ENCODE measurements around the gene KLHL35.

KLHL35 gene

DNA sequence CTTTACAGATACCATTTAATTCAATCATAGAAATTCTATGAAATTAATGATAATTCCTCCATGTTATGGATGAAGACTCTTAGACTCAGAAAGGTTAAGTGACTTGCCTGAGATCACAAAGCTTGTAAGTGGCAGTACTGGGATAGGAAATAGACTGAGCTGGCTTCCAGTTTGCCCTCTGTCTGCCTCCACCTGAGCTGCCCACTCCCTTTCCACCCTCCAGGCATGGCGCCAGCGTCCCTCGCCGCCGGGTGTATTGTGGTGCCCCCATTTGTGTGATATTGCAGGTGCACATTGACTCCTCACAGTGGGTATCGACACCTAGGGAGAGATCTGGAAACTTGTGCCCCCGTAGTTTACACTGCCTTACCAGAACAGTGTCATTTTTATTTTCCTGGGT lies 43.1 kb downstream of the KLHL35 start:
- Histone ChIP-seq H3K27me3 (ENCODE audit: insufficient read depth, poor library complexity, severe bottlenecking) (no peaks in the 10 kb centered on the region), H3K27ac (replicated peaks) (no peak overlapping the region), H3K4me3 (replicated peaks; ENCODE audit: insufficient read depth, low read length) (no peak overlapping the region)
- no peak for DNase-seq (ENCODE audit: low read depth in 1 of 2, low spot score in 1 of 2)
- TF ChIP-seq, protein P1, sequence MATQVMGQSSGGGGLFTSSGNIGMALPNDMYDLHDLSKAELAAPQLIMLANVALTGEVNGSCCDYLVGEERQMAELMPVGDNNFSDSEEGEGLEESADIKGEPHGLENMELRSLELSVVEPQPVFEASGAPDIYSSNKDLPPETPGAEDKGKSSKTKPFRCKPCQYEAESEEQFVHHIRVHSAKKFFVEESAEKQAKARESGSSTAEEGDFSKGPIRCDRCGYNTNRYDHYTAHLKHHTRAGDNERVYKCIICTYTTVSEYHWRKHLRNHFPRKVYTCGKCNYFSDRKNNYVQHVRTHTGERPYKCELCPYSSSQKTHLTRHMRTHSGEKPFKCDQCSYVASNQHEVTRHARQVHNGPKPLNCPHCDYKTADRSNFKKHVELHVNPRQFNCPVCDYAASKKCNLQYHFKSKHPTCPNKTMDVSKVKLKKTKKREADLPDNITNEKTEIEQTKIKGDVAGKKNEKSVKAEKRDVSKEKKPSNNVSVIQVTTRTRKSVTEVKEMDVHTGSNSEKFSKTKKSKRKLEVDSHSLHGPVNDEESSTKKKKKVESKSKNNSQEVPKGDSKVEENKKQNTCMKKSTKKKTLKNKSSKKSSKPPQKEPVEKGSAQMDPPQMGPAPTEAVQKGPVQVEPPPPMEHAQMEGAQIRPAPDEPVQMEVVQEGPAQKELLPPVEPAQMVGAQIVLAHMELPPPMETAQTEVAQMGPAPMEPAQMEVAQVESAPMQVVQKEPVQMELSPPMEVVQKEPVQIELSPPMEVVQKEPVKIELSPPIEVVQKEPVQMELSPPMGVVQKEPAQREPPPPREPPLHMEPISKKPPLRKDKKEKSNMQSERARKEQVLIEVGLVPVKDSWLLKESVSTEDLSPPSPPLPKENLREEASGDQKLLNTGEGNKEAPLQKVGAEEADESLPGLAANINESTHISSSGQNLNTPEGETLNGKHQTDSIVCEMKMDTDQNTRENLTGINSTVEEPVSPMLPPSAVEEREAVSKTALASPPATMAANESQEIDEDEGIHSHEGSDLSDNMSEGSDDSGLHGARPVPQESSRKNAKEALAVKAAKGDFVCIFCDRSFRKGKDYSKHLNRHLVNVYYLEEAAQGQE (IDR thresholded peaks at IDR 0.05; ENCODE audit: insufficient replicate concordance, low read depth): no peak
- TF ChIP-seq, protein P2, sequence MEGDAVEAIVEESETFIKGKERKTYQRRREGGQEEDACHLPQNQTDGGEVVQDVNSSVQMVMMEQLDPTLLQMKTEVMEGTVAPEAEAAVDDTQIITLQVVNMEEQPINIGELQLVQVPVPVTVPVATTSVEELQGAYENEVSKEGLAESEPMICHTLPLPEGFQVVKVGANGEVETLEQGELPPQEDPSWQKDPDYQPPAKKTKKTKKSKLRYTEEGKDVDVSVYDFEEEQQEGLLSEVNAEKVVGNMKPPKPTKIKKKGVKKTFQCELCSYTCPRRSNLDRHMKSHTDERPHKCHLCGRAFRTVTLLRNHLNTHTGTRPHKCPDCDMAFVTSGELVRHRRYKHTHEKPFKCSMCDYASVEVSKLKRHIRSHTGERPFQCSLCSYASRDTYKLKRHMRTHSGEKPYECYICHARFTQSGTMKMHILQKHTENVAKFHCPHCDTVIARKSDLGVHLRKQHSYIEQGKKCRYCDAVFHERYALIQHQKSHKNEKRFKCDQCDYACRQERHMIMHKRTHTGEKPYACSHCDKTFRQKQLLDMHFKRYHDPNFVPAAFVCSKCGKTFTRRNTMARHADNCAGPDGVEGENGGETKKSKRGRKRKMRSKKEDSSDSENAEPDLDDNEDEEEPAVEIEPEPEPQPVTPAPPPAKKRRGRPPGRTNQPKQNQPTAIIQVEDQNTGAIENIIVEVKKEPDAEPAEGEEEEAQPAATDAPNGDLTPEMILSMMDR (IDR thresholded peaks at IDR 0.05; ENCODE audit: insufficient read depth, low read length): no peak
- no peak for TF ChIP-seq SPI1 (IDR thresholded peaks at IDR 0.05; ENCODE audit: borderline replicate concordance, low read depth)
- no peak for TF ChIP-seq POLR2AphosphoS5 (IDR thresholded peaks at IDR 0.05; ENCODE audit: low read depth)
- no peak for TF ChIP-seq GABPA (IDR thresholded peaks at IDR 0.05; ENCODE audit: low read depth)

DNA sequence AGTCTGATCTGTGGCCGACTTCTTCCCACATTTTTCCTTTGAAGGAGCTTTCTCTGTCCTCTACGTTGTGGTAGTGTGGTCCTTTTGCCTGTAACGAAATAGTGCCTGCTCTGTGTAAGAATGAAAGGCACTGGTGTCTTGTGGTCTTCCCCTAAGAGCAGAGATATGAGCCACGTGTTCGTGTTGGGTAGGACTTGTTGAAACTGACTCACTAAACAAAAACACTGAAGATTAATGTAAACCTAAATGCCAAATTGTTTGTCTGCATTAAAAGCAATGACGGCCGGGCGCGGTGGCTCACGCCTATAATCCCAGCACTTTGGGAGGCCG lies 43.8 kb downstream of the KLHL35 start:
- no peak for DNase-seq (ENCODE audit: low read depth in 1 of 2, low spot score in 1 of 2)
- H3K27me3 ChIP-seq (ENCODE audit: insufficient read depth, poor library complexity, severe bottlenecking): no peaks in the 10 kb centered on the region
- no peak overlapping the region for H3K27ac ChIP-seq (replicated peaks)
- TF ChIP-seq, protein P1 (IDR thresholded peaks at IDR 0.05; ENCODE audit: insufficient replicate concordance, low read depth): no peak
- TF ChIP-seq, protein P2 (IDR thresholded peaks at IDR 0.05; ENCODE audit: insufficient read depth, low read length): no peak
- no peak for TF ChIP-seq SPI1 (IDR thresholded peaks at IDR 0.05; ENCODE audit: borderline replicate concordance, low read depth)
- TF ChIP-seq POLR2AphosphoS5 (IDR thresholded peaks at IDR 0.05; ENCODE audit: low read depth): no peak
- no peak for TF ChIP-seq GABPA (IDR thresholded peaks at IDR 0.05; ENCODE audit: low read depth)
- no peak overlapping the region for H3K4me3 ChIP-seq (replicated peaks; ENCODE audit: insufficient read depth, low read length)

GRCh38 chr11:75388386-75389275 lies 44.4 kb downstream of the KLHL35 start:
- no peaks in the 10 kb centered on the region for H3K27me3 ChIP-seq (ENCODE audit: insufficient read depth, poor library complexity, severe bottlenecking)
- no peak overlapping the region for H3K4me3 ChIP-seq (replicated peaks; ENCODE audit: insufficient read depth, low read length)
- H3K27ac ChIP-seq (replicated peaks): no peak overlapping the region
- peak; percentile 66 to 78 for DNase-seq (ENCODE audit: low read depth in 1 of 2, low spot score in 1 of 2)
- TF ChIP-seq POLR2AphosphoS5 (IDR thresholded peaks at IDR 0.05; ENCODE audit: low read depth) (no peak), GABPA (IDR thresholded peaks at IDR 0.05; ENCODE audit: low read depth) (no peak)
- TF ChIP-seq, protein P2 (IDR thresholded peaks at IDR 0.05; ENCODE audit: insufficient read depth, low read length): peak; percentile 66
- TF ChIP-seq, protein P1 (IDR thresholded peaks at IDR 0.05; ENCODE audit: insufficient replicate concordance, low read depth): no peak
